DMS114 treated with DMSO at 0.1 percent for 48 hours (cell line): Measurements from ENCODE around the gene KLHL29.

Experiments used
- DNase-seq: peaks from one replicate; lab custom pipeline; 2025; ENCODE audit not compliant: unreplicated experiment; lab: John Stamatoyannopoulos, UW

KLHL29 gene

DNA sequence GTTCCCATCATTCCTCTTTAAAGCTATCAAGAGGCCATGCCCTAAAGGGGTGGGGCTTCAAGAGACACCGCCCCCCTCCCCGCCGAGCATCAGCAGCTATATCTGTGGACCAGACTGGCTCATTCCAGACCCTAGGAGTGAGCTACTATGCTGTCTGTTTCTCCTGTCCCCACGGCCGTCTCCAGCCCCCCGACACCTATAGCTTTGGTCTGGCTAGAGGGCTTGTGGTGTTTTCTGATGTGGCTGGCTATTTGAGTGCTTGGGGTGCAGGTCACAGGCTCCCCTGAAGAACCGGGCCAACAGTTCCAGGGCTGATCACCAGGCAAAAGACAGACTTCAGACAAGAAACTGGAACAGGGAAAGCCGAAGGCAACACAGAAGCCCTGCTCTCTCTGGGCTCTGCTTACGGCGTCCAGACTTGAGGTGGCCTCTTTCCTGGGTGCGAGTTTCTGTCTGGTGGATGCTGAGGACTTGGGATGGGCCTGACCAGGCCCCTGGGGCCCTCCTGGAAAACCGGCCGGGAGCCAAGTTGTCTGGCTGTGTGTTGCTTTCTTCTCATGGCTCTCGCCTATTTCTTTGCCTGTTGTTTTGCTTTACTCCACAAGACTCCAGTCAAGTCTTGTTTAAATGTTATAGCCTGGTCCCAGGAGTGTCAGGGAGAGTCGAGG lies 83.6 kb downstream of the KLHL29 start:
- no peak for DNase-seq

DNA sequence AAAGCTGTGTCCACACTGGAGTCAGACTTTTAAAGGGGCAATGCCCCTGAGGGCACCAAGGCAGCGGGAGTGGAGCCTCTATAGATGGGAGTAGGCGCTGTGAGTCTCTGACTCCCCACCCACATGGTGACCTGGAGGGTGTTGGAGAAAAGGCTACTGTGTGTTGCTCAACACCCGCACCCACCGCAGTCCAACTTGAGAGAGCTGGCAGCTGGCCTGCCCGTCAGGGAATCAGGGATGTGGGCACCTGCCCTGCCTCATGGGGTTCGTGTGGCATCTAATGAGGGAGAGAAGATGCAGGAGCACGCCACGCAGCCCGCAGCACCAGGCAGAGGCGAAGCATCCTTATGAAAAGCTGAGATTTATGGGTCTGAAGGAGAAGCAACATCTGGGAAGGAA lies 84.2 kb downstream of the KLHL29 start:
- DNase-seq = no peak

DNA sequence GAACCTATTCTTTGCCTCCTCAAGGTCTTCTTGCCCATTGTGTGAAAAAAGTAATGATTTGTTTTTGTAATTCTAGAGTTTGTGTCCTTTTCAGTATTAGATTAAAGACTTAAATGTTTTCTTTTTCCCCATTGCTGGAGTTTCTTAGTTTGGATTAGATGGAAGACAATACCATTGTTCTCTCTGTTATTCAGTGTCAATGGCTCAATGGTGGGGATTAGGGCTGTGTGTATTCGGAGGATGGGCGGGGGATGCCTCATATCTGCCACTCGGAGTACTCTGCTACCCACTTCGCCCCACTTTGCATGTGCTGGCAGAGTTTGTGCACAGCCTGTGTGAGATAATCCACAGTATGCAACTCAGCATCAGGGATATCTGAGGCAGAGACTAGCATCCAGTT lies 90.1 kb downstream of the KLHL29 start:
- no peak for DNase-seq

DNA sequence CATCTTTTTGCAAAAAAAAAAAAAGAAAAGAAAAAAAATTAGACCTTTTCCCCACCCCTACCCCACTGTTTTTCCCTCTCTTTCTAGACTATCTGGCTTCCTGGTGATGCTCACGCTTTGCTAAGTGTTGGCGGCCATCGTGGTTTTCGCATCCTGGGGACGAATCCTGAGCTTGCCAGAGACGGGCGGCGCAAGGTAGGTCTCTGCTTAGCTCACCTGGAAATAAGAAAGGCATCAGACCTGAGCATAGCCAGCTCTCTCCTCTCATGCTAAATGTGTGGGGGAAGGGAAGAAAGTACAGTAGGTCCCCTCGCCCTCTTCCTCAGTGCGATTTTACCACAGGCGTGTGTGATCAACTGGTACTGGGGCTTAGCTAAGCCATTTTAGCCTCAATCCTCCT lies 90.5 kb downstream of the KLHL29 start:
- DNase-seq = no peak

DNA sequence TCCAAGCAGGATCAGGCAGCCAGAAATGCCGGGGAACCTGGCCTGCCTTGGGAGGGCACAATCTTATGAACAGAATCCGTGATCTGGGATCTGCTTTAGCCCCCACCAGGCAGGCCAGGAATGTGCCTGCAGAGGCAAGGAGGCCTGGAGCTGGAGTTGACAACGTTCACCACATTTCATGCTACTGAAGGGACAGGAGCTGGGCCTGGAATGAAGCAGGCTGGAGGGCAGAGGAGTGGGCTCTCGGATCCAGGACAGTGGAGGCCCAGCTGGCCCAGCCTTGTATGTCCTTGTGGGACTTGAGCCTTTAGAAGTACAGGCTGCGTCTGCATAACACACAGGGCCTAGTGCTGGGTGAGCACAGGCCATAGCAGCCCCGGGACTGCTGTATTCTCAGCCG lies 91.8 kb downstream of the KLHL29 start:
- DNase-seq = no peak

DNA sequence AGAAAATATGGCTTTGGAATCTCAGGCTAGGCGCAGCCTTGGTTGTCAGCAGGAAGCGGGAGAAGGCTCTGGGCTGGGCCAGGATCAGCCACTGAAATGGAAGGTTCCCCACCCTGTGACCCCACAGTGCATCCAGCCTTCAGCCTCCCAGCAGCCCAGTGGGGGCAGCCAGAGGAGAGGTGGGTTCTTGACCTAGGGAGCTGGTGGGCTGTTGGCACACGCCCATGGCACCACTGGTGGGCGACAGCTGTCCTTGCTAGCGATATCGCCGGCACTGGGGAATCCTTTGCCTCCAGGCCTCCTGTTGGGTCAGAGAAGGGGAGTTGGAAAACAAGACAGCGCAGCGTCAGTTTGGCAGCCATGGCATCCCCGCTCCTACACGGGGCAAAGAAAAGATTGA lies 92.4 kb downstream of the KLHL29 start:
- no peak for DNase-seq

DNA sequence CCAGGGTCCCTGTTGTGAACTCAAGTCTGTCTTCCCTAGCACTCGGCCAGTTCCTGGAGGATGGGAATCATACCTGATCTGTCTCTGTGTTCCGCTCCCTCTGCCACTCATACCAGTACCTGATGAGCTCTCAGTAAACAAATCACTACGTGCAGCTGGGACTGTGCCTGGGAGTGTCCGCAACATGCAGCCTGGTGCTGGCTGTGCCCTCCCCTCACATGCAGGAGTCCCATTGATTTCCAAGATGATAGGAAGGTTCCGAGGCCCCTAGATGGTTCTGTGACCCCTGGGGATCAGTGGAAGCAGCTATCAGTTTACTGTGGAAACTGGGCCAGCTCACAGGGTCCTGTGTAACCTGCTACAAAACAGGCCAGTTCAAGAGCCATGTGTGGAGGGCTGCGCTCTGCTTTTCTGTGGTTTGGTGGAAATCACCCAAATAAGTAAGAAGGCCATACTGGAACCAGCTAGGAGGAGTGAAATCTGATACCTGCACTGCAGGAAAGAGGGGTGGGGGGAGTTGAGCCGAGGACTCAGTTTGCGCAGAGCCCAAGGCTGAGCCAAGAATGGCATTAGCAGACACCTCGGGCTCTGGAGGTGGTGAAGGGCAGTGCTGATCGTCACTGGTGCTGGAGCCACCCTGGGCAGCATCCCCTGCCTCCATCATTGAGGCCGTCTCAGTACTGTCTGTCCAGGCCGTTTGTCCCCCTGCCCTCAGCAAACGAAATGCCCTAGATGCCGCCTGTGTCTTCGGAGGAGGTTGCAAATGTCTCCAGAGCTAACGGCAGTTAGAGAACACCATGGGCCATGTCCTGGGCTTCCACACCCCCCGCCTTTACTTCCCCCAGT lies 93.3 kb downstream of the KLHL29 start:
- no peak for DNase-seq

DNA sequence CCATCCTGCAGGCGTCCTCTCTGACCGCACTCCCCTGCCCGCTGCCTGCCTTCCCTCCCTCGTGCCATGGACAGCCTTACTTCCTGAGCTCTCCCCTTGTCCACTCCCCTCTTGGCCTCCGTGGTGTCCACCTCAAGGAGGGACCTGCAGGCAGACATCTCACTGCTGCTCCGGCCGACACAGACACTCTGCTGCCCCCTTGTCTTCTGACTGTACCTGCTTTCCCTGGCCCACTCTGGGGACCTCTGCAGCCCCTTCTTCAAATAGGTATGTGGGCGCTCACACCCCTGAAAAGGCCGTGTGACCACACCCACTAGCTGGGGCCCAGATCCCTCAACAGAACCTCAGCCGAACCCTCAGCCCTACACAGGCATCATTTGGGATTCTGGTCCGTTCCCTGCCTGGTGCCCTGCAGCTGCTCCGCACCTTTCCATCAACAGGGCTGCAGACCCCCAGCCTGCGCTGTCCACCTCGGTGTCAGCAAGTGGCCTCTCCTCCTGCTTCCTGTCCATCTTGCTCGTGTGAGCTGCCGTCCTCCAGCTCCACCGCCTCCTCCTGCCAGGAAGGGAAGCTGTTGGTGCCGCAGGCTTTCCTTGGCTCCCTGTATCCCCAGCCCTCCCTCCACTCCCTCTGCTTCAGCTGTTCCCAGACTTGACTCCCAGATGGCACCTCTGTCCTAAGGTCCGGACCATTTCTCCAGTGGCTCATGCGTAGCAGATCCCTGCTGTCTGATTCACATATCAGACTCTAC lies 94.1 kb downstream of the KLHL29 start:
- DNase-seq = no peak

DNA sequence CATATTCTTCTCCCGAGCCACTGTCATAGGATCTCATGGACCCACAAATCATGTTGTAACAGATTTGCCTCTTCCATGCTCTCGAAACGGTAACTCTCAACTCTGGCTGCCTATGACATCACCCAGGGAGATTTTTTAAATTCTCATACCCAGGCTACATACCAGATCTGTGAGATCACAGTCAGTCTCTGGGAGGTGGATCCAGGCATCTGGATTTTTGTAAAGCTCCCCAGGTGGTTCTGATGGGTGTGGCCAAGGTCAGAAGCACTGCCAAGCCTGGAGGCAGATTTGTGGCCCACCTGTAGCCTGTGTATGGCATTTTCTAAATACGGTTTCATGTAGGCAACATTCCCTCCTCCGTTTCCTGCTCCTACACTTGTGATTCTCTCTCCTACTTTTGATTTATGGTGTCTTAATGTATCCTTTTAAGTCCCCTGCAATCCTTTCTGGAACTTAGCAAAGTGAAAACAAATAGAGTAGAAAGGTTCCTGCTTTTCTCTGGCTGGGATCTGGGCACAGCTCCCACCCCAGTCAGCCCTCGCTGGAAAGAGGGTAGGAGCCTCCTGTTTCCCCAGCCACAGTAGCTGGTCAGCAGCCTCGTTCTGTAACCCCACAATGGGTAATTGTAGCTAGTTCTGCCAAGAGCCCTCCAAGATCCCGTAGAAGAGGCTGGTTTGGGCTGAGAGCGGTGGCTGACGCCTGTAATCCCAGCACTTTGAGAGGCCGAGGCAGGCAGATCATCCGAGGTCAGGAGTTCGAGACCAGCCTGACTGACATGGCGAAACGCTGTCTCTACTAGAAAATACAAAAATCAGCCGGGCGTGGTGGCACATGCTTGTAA lies 96.2 kb downstream of the KLHL29 start:
- DNase-seq = no peak

DNA sequence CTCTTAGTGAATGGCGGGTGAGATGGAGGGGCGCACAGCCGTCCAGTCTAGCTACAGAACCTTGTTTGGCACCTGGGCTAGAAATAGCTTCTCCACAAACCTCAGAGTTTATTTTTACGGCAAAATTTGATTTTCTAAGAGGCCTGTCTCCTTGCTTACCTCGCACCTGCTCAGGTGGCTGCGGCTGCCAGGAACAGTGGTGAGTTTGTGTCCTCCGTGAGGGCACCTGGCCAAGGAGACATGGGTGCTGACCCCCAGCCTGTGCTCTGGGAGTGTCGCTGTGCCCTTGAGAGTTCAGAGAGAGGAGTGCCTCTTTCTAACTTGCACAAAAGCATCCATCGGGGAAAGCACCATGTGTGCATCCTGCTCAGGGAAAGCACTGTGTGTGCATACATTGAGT lies 97.2 kb downstream of the KLHL29 start:
- DNase-seq = no peak

DNA sequence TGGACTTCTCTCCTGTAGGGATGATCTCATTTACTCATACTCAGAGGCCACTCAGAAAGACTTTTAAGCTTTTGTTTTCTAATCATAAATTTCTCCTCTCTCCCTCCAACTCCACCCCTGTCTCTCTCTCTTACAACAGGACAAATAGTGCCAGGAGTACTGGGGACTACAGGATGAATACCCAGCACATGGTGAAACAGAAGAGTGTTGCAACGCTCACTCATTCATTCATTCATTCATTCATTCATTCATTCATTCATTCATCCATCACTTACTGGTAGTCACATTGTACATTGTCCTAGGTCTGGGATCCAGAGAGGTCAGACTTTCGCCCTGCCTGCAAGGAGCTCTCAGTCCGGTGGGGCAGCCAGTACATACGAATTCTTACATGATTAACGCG lies 97.6 kb downstream of the KLHL29 start:
- no peak for DNase-seq

DNA sequence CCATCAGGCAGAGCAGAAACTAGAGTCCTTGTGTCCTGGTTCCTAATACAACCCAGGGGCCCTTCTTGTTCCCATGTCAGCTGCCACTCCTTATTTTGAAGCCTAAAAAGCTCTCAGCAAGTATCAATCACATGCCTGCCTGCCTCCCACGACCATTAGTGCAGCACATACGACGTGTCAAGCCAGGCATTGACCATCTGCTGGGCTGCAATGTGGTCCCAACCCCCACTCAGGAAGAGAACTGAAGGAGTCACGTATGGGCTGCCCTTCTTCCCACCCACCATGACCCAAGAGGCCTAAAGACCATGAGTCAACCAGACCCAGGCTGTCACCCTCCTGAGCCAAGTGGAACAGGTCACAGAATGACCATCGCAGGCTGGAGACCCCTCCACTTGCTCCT lies 98.8 kb downstream of the KLHL29 start:
- no peak for DNase-seq

DNA sequence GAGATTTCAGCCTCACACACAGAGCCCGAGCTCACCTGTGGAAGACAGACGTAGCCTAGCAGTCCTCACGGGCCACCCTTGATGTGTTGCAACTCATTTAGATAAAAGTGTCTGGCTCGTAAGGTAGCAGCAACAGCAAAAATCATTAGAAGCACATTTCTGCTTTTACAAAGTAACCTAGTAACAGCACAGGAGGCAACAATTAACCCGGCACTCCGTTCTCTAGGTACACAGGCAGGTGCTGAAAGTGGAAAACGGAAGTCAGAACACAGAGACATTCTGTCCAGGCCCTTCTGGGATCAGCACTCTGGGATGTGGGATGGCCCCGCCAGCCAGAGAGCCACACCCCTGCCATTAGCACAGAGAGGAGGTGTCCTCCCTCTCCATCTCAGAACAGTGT lies 99.3 kb downstream of the KLHL29 start:
- no peak for DNase-seq

DNA sequence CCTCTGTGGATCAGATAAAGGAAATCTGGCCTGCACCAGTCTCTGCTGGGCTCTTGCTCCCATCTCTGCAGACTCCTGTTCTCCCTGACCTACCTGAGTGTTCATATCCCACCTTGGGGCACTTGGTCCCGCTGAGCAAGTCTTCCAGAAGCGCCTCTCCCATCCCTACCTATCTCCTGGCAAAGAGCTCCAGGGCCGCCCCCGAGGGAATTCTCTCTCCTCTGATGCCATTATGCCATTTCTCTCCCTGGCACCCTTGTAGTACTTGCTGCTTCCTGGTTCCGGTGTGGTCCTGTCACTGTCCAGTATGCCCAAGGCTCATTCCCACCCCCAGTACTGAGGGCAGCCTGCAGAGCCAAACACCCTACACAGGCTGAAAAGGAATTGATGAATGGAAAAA lies 99.8 kb downstream of the KLHL29 start:
- DNase-seq = no peak

DNA sequence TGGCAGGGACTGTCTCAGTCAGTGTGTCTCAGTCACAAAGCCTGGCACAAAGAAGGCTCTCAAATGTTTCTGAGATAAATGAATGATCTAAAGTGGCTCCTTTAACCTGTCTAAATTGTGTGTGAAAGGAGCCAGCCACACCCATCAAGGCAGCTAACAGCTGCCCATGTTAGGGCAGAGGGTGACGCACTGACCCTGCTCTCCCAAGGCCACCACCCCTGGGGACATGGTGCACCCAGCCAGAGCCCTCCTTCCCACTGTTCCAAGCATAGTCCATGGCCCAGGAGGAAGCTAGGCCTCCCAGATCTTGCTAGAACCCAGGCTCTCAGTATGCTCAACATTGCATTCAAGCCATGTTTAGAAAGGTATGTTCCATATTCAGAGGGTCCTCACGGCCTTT lies 100.3 kb downstream of the KLHL29 start:
- no peak for DNase-seq

DNA sequence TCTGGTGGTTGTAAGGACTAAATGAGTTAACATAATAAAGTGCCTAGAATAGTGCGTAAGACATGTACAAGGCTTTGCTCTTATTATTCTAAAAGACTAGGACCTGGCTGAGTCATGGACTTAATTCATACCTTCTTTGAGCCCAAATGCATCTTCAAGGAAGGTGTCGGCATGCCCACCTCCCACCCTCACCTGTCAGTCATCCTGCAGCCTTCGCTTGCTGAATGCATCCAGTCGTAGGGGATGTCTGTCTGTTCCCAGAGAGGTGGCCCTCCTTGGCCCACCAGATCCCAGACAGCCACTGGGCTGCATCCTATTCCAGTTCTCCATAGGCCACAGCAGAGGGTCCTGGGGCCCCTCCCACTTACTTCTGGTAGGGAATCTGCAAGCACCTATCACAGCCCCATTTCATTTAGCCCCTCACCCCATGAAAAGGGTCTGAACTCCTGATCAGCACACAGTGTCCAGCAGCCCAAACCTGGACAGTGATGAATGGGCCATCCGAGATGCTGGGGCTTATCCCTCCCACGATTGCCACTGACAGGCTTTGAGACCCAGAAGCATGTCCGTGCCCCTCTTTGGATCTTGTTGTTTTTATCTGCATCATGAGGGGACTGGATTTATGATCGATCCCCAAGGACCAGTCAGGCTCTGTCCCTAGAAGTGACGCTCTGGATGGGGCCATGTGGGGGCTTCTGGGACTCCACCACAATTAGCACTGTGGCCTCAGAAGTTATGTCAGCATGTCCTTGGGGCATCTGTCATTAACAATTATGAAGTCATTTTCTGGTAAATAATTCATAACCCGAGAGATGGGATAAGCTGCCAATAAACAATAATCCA lies 101.1 kb downstream of the KLHL29 start:
- DNase-seq = no peak

DNA sequence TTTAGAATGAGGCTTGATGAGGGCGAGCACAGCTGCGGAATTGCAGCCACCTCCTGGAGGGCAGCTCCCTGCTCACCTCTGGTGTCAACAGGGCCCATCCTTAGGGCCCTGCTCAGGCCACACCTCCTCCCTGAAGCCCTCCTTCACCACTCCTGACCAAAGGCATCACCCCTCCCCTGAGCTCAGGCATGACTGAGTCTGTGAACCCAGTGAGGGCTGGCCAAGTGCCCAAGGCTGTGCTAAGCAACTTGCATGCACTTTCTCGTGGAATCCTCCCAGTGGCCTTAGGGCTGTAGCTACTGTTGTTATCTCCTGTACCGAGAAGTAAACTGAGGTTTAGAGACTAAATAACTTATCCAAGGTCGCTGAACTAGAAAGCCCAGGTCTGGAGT lies 101.7 kb downstream of the KLHL29 start:
- DNase-seq = no peak

DNA sequence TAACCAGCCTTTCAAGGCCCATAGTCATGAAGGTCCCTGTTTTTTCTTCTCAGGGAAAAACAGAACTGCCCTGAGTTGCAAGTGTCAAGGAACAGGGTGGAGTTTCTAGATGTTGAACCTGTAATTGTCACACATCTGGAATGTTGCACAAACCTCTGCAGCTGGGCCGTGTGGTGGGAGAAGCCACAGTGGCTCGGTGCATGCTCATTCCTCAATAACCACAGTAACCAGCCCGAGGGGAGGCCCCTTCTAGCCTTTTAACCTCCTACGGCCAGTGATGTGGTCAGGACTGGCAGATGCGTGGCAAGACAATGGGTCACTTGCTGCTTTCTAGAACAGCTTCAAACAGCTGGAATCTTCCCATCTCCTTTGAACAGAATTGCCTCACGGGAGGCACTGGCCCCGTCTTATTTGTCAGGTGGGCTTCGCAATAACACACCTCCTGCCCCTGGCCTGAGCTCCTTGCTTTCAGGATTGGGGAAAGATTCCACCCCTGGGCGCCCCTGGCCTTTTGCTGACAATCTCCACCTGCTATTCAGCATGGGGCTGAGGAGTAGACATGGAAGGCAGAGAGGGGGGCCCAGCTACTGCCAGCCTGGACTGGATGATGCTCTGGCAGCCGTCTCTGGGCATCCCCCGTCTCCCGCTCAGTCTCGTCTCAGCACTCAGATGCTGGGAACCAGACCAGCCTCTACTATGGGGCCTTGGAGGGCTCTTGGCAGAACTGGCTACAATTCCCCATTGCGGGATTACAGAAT lies 102.9 kb downstream of the KLHL29 start:
- DNase-seq = no peak

DNA sequence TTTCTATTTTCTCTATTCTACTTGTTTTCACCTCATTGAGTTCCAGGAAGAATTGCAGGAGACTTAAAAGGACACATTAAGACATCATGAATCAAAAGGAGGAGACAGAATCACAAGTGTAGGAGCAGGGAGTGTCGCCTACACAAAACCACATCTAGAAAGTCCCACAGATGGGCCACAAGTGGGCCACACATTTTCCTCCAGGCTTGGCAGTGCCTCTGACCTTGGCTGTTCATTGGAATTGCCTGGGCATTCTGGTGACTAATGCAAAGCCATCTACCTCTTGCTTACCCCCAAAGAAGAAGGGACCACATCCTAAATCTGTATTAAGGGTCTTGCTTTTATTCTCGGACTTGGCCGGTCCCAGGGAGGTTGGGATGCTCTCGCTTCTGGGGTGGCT lies 103.6 kb downstream of the KLHL29 start:
- DNase-seq = no peak
